Right ventricle myocardium inferior (tissue), 1 donor: Measurements from ENCODE around the gene ERVMER34-1. TPM values are rescaled to one million over a fixed set of nuclear protein-coding genes. Genes with fewer than 3 reads are reported as not detected.

Experiments used
- ATAC-seq: fragments of 200-7000 bp; cut with Tn5 transposase; one replicate; pipeline ENCODE4 v1.9.1; 2020; ENCODE audit warnings: mild to moderate bottlenecking, moderate library complexity
- DNase-seq: peaks from one replicate; pipeline ENCODE4 v3.0.0; 2021; ENCODE audit errors: missing footprints
- intact Hi-C: fragments of 100-400 bp; cut with DNase I; formaldehyde crosslinking; loops from one replicate; pipeline ENCODE4 v1.11.0; 2022
- microRNA-seq: library from miRNA; unstranded; fragments of <30 nt; microRNA quantifications from one replicate; pipeline ENCODE4 v1.2.0, GENCODE V29; 2020
- total RNA-seq: library from RNA; stranded (reverse); fragmentation: NEBNext Ultra II Directional; extraction: Animal tissue kit (Norgen Biotek cat#: 25700); gene quantifications from one replicate; pipeline ENCODE4 v1.2.1, GENCODE V29; 2021
- donor health status: DM: no; HTN: yes; CAD: no; lungs with severe emphysema.

The ERVMER34-1 gene
- total RNA-seq, 1 donor from 2014 or later: 5.3 TPM

DNA sequence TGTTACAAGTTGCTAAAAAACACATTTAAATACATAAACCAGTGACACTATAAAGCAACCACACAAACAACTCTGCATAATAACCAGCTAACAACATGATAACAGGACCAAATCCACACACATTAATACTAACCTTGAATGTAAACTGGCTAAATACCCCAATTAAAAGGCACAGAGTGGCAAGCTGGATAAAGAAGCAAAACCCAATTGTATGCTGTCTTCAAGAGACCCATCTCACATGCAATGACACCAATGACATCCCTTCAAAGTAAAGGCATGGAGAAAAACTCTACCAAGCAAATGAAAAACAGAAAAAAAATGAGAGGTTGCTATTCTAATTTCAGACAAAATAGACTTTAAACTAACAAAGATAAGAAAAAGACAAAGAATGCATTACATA is 57.7 kb downstream of the ERVMER34-1 start:
- intact Hi-C loops: no loop called here
- DNase-seq (no peak), ATAC-seq (no peak)

Small RNAs within 50 kb of the gene (microRNA-seq; reads per million reads assigned to microRNA genes)
- gene MIR4449: not detected

Other genes with a start within 250 kb of the ERVMER34-1 start
- 65.1 TPM for gene USP46, start 92.1 kb downstream of the ERVMER34-1 start, total RNA-seq
- 3.7 TPM for gene RASL11B, start 110.9 kb upstream of the ERVMER34-1 start, total RNA-seq